Parathyroid adenoma (tissue), 2 donors: ENCODE results near the gene PSD4.

ENCODE experiments used
- H2AFZ ChIP-seq: fragments of 300-600 bp; sonication (generic); one replicate; pipeline ENCODE4 v1.7.0; 2017; ENCODE audit warnings: antibody characterized with exemption, mild to moderate bottlenecking
- H3K27ac ChIP-seq: fragments of 300-600 bp; sonication (generic); one replicate; pipeline ENCODE4 v1.7.0; 2017
- H3K27me3 ChIP-seq: fragments of 300-600 bp; sonication (generic); one replicate; pipeline ENCODE4 v1.7.0; 2017; ENCODE audit warnings: low read length; ENCODE audit not compliant: control insufficient read depth, insufficient read depth
- H3K36me3 ChIP-seq: fragments of 300-600 bp; sonication (generic); one replicate; pipeline ENCODE4 v1.7.0; 2017; ENCODE audit warnings: low read length; ENCODE audit not compliant: control insufficient read depth, insufficient read depth
- H3K4me1 ChIP-seq: fragments of 300-600 bp; sonication (generic); one replicate; pipeline ENCODE4 v1.7.0; 2017; ENCODE audit warnings: control low read depth
- H3K4me2 ChIP-seq: fragments of 300-600 bp; sonication (generic); one replicate; pipeline ENCODE4 v1.7.0; 2017; ENCODE audit warnings: low read length
- H3K4me3 ChIP-seq: fragments of 300-600 bp; sonication (generic); one replicate; pipeline ENCODE4 v1.7.0; 2017; ENCODE audit warnings: low read depth, low read length
- H3K79me2 ChIP-seq: fragments of 300-600 bp; sonication (generic); one replicate; pipeline ENCODE4 v1.7.0; 2017; ENCODE audit warnings: control low read depth
- H3K9ac ChIP-seq: fragments of 300-600 bp; sonication (generic); one replicate; pipeline ENCODE4 v1.7.0; 2017; ENCODE audit warnings: mild to moderate bottlenecking
- H3K9me3 ChIP-seq: fragments of 300-600 bp; sonication (generic); one replicate; pipeline ENCODE4 v1.7.0; 2017; ENCODE audit warnings: low read length; ENCODE audit not compliant: control insufficient read depth
- TF ChIP-seq, protein P1 (sequence below): fragments of 300-600 bp; sonication (generic); IDR thresholded peaks from one replicate; pipeline ENCODE4 v1.7.0; 2017; ENCODE audit warnings: antibody characterized with exemption, mild to moderate bottlenecking
- donor health status: primary hyperparathyroidism.

PSD4 gene

GRCh38 chr2:113137827-113138226, 35.9 kb upstream of the PSD4 start:
- TF ChIP-seq, protein P1, sequence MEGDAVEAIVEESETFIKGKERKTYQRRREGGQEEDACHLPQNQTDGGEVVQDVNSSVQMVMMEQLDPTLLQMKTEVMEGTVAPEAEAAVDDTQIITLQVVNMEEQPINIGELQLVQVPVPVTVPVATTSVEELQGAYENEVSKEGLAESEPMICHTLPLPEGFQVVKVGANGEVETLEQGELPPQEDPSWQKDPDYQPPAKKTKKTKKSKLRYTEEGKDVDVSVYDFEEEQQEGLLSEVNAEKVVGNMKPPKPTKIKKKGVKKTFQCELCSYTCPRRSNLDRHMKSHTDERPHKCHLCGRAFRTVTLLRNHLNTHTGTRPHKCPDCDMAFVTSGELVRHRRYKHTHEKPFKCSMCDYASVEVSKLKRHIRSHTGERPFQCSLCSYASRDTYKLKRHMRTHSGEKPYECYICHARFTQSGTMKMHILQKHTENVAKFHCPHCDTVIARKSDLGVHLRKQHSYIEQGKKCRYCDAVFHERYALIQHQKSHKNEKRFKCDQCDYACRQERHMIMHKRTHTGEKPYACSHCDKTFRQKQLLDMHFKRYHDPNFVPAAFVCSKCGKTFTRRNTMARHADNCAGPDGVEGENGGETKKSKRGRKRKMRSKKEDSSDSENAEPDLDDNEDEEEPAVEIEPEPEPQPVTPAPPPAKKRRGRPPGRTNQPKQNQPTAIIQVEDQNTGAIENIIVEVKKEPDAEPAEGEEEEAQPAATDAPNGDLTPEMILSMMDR, result no peak
- H3K9me3 ChIP-seq, result no peaks in the 10 kb centered on the region
- no peak overlapping the region for H3K4me2 ChIP-seq
- H3K27ac ChIP-seq, result no peak overlapping the region
- H3K79me2 ChIP-seq, result no peaks in the 10 kb centered on the region
- H3K4me3 ChIP-seq, result no peak overlapping the region
- no peak overlapping the region for H3K9ac ChIP-seq
- H3K4me1 ChIP-seq, result peaks cover 9% of the 10 kb centered on the region
- no peaks in the 10 kb centered on the region for H3K27me3 ChIP-seq
- H2AFZ ChIP-seq, result no peak overlapping the region
- H3K36me3 ChIP-seq, result no peaks in the 10 kb centered on the region

- no peaks in the 10 kb centered on the region for H3K9me3 ChIP-seq
- H2AFZ ChIP-seq, result peak overlapping the region; percentile 73
- H3K27me3 ChIP-seq, result no peaks in the 10 kb centered on the region
- peaks cover 9% of the 10 kb centered on the region for H3K4me1 ChIP-seq
- H3K4me3 ChIP-seq, result peak overlapping the region; percentile 28
- H3K4me2 ChIP-seq, result no peak overlapping the region
- H3K9ac ChIP-seq, result no peak overlapping the region
- H3K27ac ChIP-seq, result no peak overlapping the region
- TF ChIP-seq, protein P1, result peak; percentile 88
- no peaks in the 10 kb centered on the region for H3K79me2 ChIP-seq
- no peaks in the 10 kb centered on the region for H3K36me3 ChIP-seq
Observed at GRCh38 chr2:113138428-113139322, 35.1 kb upstream of the PSD4 start.

GRCh38 chr2:113141451-113141850, 32.3 kb upstream of the PSD4 start:
- no peaks in the 10 kb centered on the region for H3K36me3 ChIP-seq
- no peak overlapping the region for H3K4me2 ChIP-seq
- H2AFZ ChIP-seq, result peak overlapping the region; percentile 36
- no peaks in the 10 kb centered on the region for H3K9me3 ChIP-seq
- H3K27ac ChIP-seq, result no peak overlapping the region
- no peaks in the 10 kb centered on the region for H3K79me2 ChIP-seq
- no peaks in the 10 kb centered on the region for H3K27me3 ChIP-seq
- TF ChIP-seq, protein P1, result no peak
- no peak overlapping the region for H3K9ac ChIP-seq
- peaks cover 9% of the 10 kb centered on the region for H3K4me1 ChIP-seq
- no peak overlapping the region for H3K4me3 ChIP-seq

- no peaks in the 10 kb centered on the region for H3K27me3 ChIP-seq
- TF ChIP-seq, protein P1, result no peak
- peaks cover 9% of the 10 kb centered on the region for H3K4me1 ChIP-seq
- no peak overlapping the region for H3K4me3 ChIP-seq
- H3K79me2 ChIP-seq, result no peaks in the 10 kb centered on the region
- no peak overlapping the region for H3K4me2 ChIP-seq
- H2AFZ ChIP-seq, result no peak overlapping the region
- no peak overlapping the region for H3K9ac ChIP-seq
- no peak overlapping the region for H3K27ac ChIP-seq
- H3K36me3 ChIP-seq, result no peaks in the 10 kb centered on the region
- H3K9me3 ChIP-seq, result no peaks in the 10 kb centered on the region
Observed at GRCh38 chr2:113142290-113142689, 31.5 kb upstream of the PSD4 start.

- Histone ChIP-seq H3K27ac (no peak overlapping the region), H3K4me1 (peaks cover 4% of the 10 kb centered on the region), H3K9me3 (no peaks in the 10 kb centered on the region), H3K4me2 (no peak overlapping the region), H3K4me3 (no peak overlapping the region), H3K36me3 (no peaks in the 10 kb centered on the region), H2AFZ (no peak overlapping the region), H3K79me2 (no peaks in the 10 kb centered on the region), H3K9ac (no peak overlapping the region), H3K27me3 (no peaks in the 10 kb centered on the region)
- TF ChIP-seq, protein P1, result no peak
Observed at GRCh38 chr2:113144259-113144658, 29.5 kb upstream of the PSD4 start.
